ENCODE measurements around the gene CCDC112. TPM values are rescaled to one million over a fixed set of nuclear protein-coding genes. Genes with fewer than 3 reads are reported as not detected.
A peak's percentile ranks its signal among the peaks of the same experiment; 100 is the strongest.
"Not testable (repeated sequence)": the region's sequence is repeated elsewhere in the genome, so short reads cannot be mapped to it uniquely, and the experiment has no call there.

The CCDC112 gene
- total RNA-seq, 1 donor from 2014 or later = 8.4 TPM

DNA sequence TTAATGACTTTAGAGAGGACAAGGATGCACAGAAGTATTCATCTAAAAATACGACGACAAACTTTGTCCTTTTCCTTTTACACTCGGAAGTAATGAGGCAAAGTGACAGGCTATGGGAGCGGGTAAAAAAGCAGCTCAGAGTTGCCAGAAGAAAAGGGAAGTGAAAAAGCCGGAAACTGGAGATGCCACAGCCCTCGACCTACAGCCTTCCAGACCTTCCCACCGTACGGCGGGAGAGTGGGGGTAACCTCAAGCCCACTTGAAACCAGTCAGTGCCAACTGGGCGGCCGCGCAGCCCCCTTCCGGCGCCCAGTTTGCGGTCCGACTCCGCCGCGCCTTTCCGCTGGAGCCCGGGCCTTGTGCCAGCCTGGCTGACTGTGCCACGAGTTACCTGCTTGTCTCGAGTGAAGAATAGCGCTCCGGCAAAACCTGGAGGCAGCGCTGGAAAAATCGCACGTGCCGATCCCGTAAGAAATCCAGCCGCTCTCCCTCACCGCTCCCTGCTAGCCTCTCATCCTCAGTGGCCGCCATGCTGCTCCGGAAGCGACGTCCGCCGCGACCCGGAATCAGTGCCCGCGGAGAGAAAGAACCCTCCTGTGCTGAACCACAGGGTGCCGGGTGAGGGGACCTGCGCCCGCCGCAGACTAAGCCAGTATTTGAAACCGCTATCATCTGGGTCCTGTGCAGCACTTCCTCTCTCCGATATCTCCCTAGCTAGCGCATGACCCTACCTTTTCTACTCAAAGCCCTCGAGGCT, 34.0 kb downstream of the CCDC112 start, which contains the start of gene PGGT1B:
TSS of gene PGGT1B (minus strand) at position 557 of the 757 bp plus-strand sequence. CDS start at position 531, 26 bp downstream.
- peak; percentile 76 for DNase-seq (ENCODE audit: low spot score)

DNA sequence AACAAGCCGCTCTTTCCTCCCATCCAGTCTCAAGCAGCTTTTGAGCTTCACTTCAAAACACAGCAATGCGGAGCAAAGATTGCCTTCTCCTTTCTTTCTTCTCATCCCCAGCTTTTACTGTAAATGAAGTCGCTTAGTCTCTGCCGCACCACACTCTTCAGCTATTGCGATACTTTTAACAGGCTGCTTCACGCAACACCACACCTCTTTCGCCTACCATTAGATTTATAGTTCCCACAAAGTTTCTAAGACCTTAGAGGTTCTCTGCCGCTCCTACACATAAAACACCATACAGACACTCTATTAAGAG, 34.5 kb downstream of the CCDC112 start:
- no peak for DNase-seq (ENCODE audit: low spot score)

DNA sequence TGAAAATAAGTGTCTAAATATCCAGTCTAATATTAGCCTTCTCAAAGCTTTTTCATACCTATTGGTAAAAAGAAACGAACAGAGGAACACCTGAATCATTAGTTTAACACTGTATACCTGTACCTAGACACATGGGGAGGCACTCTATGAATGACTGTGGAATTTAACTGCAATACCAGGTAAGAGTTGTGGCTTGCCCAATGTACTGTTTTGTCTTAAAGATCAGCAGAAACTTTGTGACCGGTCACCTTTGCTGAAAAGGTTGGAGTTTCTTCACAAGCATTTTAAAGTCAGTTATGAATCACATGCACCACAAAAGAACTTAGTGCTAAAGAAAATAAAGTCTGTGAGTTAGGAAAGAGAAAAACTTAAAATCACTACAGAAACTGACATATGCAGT, 36.2 kb downstream of the CCDC112 start:
- DNase-seq (ENCODE audit: low spot score) = no peak

DNA sequence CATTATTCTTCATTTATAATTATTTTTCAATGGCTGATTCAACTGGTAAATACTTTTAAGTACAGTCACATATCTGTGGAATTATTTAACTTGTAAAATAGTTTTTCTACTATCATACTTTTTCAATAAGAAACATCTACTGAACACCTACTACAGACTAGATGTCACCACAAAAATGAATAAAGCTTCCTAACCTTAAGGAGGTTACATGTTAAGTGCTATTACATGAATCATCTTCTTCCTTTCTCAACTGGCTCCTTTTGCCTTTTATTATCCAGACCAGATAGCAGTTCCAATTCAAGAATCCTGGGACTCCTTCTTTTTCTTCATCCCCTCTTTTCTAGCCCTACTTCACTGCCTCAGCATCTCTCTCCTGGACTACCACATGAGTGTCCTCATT, 38.5 kb downstream of the CCDC112 start:
- no peak for DNase-seq (ENCODE audit: low spot score)

DNA sequence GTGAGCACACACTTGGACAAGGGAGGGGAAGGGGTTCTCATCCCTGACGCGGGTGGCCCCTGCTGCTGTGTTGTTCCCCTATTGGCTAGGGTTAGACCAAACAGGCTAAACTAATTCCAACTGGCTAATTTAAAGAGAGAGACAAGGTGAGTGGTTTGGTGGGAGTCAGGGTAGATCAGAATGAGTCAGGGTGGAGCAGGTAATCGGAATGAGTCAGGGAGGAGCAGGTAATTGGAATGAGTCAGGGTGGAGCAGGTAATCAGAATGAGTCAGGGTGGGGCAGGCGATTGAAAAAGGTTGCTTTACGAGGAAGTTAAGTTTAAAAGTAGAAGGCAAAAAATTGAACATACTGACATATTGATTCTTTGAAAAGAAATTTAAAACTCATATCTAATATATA, 47.1 kb downstream of the CCDC112 start:
- not testable (repeated sequence) for DNase-seq (ENCODE audit: low spot score)

DNA sequence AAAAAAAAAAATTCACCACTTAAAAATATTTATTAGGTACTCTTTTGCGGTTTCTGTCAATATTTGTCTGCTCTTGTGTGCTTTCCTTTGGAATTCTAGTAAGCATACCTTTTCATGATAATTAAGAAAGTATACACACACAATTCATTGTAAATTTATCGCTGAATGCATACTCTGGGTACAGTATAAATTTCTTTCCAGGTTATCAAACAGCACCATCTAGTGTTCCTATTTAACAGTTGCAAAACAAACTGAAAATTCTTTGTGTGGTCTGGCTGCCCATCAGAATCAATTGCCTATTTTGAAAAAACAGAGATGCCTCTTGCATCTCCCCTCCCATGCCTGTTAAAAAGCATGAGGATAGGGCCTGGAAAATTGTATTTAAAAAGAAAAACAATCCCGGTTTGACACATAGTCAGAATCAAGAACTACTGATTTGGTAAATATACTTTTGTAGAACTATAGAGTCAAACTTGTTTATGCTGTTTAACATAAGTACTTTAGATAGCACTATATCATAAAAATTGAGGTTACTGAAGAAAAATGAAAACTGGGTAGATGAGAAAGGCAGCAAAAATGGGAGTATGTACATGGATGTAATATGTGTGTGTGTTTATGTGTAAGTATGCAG, 50.0 kb downstream of the CCDC112 start:
- DNase-seq (ENCODE audit: low spot score) = peak; percentile 53

DNA sequence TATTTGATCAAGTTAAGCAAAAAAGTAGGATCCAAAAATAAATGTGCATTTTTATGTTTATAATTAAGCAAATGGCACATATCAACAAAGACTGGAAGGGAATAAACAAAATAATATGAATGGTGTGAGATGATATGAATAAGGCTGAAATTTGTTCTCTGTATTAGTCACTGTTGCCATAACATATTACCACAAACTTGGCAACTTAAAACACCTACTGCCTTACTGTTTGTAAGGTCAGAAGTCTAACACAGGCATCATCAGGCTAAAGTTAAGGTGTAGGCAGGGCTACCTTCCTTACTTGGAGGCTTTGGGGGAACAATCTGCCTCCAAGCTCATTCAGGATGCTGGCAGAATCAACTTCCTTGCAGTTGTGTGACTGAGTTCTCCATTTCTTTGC, 53.0 kb downstream of the CCDC112 start:
- no peak for DNase-seq (ENCODE audit: low spot score)

DNA sequence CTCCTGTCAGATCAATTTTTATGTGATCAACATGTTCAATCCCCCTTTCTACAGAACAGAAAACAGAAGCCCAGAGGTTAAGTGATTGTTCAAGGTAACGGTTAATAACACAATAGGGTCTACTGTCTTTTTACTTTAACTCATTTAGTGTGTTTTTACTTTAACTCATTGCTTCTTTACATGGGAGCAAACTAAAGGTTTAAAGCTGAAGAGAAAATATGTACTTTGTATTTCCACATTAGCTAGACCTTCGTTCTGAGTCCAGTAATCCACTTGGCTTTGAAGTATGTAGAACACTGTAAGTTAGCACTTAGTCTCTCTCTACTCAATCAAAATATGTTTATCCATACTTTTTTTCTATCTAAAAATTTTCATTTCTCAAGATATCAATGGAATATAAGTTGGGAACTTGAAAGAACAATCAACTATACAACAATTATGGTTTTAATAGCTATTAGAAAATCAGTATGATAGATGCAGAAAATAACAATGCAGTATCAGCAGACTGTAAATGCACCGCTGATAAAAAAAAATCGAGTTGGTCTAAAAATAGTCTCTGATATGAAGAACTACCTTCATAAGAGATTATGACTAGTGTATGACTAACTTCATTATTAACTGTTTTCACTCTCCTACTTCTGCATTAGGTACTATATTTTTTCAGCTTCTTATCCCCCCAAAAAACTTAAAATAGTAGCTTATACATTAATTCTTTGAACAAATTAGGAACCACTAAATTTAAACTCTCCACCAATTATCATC, 54.4 kb downstream of the CCDC112 start:
- no peak for DNase-seq (ENCODE audit: low spot score)

DNA sequence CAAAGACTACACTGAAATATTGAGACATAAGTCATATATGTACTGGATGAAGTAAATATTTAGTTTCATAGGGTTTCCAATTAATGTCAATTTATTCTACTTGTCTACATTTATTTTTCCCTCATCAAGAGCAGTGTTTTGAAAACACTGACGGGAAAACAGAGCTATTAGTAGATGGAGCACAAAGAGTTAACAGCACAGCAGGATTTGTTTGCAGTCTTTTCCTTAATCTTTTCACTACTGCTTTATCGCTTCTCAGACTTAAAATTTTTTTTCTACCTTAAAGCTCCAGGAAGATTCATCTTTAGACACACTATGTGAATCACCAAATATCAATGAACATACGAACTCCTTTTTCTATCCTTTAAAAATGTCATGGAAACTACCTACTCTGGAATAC, 59.4 kb downstream of the CCDC112 start:
- no peak for DNase-seq (ENCODE audit: low spot score)

DNA sequence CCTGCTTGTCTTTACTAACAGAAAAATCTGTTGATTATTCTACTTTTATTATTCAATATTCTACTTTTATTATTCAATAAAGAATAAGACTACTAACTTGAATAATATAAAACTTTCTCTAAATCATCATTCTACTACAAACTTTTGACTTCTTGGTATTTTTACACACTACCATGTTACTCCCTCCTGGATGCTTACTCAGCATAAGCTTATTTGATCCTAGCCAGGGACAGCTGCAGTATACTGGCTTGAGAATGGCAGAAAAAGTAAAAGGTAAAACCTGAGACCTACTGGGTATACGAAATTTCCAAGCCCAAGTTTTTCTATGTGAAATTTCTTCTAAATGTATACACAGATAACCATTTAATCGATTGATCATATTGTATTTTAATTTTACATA, 59.9 kb downstream of the CCDC112 start:
- DNase-seq (ENCODE audit: low spot score) = peak; percentile 50

DNA sequence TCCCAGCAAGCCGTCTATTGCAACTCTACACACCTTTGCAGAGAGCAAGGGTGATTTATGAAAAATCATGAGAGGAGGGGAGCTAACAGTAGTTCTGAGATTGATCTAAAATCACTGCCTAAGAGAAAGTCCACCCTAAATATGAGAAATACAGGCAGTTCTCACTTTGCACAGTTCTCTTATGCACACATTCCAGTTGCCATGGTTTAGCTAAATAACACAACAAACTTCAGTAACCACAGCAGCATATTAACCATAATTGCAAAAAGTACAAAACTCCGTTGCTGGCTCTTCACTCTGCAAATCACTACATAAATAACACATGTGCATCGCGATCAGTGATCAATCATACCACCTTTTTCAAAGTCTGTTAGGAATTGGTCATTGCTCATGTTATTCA, 64.9 kb downstream of the CCDC112 start:
- no peak for DNase-seq (ENCODE audit: low spot score)

DNA sequence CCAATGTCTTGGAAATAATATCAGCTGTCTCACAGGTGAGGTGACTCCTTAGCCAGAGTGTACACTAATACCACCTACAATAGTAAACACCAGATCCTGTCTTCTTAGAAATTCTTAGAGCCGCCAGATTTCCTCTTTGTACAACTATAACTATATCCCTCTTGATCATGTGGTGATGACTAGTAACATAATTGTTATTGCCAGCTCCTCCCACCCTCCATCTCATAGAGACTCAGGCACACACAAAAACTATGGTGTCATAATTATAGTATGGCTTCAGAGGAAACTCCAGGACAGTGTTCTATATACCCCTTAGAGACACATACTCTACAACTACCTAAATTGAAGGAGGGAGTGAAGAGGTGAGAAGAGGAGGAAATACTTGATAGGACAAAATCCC, 66.8 kb downstream of the CCDC112 start:
- no peak for DNase-seq (ENCODE audit: low spot score)

DNA sequence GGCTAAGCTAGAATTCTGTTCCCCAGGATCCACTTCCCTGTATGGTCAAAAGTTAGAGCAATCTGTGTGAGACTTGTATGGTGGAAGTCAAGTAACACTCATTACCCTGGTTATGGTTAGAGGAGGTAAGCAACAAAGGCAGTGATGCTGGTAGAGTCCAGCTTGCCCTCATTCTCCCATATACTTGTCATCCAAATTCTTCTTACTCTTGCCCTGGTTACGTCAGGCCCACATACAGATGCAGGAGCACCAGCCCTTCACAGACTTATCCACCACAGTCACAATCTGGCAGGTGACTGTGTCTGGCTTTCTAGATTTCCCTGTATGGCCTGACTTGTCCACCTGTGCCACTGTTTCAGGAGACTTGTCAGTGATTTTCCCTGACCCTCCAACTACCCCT, 69.2 kb downstream of the CCDC112 start:
- DNase-seq (ENCODE audit: low spot score) = no peak

Other genes starting within 250 kb of the CCDC112 start
- gene TRIM36, start 126.7 kb downstream of the CCDC112 start, total RNA-seq (ENCODE audit: insufficient read depth, low replicate concordance) = 6.3 TPM
- 29.9 TPM for gene PGGT1B, start 33.8 kb downstream of the CCDC112 start, total RNA-seq (ENCODE audit: insufficient read depth, low replicate concordance)
- 33.7 TPM for gene FEM1C, start 248.1 kb upstream of the CCDC112 start, total RNA-seq (ENCODE audit: insufficient read depth, low replicate concordance)